NOMO-1 treated with DMSO at 0.1 percent for 48 hours (cell line): ENCODE data around the gene ZNF311.

Experiments used
- DNase-seq: peaks from one replicate; lab custom pipeline; 2025; ENCODE audit not compliant: unreplicated experiment; lab: John Stamatoyannopoulos, UW

ZNF311 gene

DNA sequence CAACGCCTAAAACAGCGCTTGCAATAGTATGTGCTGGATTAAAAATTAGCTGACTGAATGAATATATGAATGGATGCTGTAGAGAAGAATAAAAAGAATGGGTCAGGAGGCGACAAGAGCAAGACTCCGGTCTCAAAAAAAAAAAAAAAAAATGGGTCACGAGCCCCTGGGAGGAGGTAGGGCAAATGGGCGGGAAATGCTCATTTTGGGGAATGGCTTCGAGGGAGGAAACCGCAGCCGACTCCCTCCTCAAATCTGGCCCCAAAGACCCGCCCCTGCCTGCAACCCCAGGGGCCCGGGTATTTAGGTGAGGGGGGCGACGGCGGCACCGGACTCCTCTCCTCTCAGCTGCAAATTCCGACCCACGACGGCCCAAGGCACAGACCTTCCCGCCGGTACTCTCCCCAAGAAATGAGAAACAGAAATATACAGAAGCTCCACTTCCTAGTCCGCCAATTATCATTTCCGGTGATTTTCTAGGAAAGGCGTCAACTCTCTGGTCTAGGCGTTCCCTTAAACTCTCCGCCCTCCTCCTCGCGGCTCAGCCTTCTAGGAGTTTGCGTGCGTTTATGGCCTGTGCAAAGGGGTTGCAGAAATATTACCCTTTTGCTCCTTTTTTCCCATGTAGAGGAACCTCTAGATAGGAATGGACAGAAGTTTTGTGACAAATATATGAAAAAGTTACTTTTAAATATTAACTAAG, at the start of gene ZNF311:
Gene ZNF311, minus strand, starts transcription at position 133 of the 703 bp plus-strand sequence. CDS start 1,361 bp downstream, outside the sequence.
- DNase-seq, result peak; percentile 87

- DNase-seq, result no peak
Observed at GRCh38 chr6:29051680-29052079, 46.6 kb upstream of the ZNF311 start.

- no peak for DNase-seq
Observed at GRCh38 chr6:29045075-29045474, 40.0 kb upstream of the ZNF311 start, which contains the start of gene OR2W1. OR2W1 (minus strand) TSS chr6:29045175; CDS start chr6:29045175, 0 bp downstream.

DNA sequence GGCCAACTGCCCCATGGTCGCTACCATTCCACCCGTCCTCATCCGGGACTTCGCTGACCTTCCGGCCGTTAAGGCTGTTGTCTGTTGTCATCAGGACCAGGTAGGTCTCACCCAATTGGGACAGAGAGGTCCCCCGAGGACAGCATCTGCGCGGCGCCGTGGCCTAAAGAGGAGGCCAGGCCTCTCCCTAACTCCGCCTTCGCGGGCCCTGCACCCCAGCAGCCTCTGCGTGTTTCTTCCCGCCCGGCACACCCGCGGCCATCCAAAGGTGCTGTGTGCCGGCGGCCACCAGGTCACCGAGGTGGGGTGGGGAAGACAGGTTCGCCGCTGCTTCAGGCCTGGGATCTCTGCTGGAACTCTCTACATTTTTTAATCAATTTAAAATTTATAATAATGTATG, 30.8 kb upstream of the ZNF311 start:
- DNase-seq, result no peak

- no peak for DNase-seq
Observed at GRCh38 chr6:29028821-29029220, 23.7 kb upstream of the ZNF311 start.

DNA sequence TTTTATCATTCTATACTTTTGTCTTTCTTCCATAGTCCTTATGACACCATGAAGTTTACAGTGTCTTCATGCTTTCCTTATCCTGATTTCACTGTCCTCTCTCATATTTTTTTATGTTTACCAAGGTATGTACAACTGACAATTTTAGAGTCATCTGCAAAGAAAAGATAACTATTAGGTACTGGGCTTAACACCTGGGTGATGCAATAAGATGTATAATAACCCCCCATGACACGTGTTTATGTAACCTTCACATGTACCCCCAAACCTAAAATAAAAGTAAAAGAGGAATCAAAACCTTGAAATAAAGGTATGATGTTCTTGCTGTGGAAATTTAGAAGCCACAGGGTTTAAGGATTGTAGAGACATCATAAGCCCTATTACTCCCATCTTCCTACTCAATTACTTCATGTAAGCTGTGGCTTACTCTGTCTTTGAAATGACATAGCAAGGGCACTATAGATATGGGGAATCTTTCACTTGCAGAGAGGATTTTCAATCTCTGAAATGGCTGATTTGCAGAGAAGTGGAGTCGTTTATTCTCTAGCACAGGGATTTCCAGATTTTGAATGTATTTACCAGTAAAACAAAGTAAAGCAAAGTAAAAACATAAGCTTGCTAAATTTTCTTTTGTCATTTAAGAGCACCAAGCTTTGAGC, 20.9 kb upstream of the ZNF311 start:
- no peak for DNase-seq

DNA sequence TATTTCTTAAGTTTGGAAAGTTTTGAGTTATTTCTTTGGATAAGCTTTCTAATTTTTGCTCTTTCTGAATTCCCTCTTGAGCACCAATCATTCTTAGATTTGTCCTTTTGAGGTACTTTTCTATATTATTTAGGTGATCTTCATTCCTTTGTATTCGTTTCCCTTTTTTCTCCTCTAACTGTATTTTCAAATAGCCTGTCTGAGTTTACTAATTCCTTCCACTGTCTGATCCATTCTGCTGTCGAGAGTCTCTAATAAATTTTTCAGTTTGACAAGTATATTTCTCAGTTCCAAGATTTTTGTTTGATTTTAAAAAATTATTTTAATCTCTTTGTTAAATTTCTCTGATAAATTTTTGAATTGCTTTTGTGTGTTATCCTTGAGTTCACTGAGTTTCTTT, 16.3 kb upstream of the ZNF311 start:
- DNase-seq, result no peak

GRCh38 chr6:29019629-29020028, 14.5 kb upstream of the ZNF311 start:
- DNase-seq, result no peak

DNA sequence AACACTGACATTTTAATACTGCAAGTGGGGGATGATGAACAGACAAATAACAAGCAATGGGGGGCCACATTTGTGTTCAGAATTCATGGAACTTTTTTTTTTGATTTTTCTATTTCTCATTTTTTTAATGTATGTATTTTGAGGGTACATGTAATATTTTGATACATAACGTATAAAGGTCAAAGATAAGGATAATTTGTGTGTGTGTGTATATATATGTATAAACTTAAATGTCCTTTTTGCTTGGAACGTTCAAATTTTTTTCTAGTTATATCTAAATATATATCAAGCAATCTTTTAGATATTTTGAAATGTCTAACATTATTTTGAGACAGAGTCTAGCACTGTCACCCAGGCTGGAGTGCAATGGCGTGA, 12.3 kb upstream of the ZNF311 start:
- DNase-seq, result no peak

DNA sequence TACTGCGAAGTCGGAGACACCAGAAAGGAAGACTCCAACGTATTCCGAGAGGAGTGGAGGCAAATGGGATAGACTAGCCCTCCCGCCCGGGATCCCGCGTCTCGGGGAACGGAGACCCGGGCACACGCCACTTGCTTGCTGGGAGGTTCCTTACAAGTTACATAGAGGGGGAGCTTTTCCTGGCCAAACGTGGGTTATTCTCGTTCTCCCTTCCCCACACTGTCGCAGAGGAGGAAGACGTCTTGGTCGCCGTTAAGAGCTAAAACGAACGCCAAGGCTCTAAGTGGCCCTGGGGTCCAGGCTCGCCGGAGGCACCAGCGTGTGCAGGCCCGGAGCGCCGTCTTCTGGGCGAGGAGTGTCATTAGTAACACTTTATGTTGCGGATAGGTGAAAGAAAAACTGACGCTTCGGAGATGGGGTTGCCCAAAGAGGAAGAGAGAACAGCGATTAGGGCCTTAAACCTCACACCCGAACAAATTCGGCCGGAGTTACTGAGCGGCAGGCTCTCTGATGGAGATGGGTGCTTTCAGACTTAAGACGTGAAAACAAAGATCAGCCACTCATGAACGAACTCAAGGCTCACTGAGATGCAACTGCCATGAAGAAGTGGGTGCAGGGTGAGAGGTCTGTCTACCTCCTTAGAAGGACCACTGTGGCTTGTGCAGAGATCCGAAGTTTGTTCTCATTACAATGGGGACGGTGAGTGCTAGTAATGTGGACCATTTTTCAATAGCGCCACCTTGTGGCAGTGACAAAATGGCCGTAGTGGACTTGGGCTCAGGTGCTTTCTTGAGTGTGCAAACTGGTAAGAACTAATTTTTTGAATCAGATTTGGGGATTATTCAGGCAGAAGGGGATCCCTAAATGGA, 11.7 kb upstream of the ZNF311 start:
- peak; percentile 75 for DNase-seq

DNA sequence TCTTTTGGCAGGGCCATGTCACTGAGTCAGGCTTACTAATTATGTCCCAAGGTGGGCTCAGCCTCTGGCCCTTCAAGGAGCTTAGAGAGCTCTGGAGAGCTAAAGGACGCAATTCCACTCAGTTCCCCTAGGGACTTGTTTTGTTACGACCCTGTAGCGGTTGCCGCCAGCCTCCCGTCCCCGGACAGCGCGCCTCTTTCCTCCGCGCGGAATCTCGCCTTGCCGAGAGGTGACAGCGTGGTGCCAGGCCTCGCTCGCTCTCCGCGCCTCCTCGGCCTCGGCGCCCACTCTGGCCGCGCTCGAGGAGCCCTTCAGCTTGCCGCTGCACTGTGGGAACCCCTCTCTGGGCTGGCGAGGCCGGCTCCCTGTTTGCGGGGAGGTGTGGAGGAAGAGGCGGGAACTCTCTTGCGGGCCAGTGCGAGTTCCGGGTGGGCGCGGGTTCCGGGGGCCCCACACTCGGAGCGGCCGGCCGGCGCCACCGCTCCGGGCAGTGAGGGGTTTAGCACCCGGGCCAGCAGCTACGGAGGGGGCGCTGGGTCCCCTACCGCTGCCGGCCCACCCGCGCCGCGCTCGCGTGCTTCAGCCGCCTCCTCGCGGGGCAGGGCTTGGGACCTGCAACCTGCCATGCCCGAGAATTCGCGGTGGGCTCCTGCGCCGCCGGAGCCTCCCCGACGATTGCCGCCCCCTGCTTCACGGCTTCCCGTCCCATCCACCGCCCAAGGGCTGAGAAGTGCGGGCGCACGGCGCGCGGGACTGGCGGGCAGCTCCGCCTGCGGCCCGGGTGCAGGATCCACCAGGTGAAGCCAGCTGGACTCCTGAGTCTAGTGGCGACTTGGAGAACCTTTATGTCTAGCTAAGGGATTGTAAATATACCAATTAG, 9.9 kb upstream of the ZNF311 start:
- no peak for DNase-seq

DNA sequence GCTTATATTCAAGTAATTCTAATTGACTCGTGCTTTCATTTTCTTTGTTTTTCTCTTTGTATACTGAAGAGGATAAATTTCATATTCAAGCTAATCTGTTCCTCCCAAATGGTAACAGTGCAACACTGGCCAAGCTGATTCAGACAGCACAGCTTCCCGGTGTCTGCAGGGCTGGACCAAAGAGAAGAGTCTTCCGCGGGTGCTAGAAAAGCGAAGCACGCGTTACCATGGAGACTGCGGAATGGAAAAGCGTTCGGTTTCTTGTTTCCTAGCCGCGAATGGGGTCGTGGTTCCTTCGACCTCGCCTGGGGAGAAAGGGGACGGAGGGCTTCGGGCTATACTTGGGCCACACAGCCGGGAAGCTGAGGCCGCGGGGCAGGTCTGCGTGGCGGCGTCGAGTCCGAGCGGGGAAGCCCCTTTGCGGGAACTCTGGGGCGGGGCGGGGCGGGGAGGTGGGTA, 6.2 kb upstream of the ZNF311 start:
- DNase-seq, result peak; percentile 45

GRCh38 chr6:29009358-29009757, 4.2 kb upstream of the ZNF311 start:
- DNase-seq, result no peak

- DNase-seq, result no peak
Observed at GRCh38 chr6:29008089-29008488, 3.0 kb upstream of the ZNF311 start.

- DNase-seq, result no peak
Observed at GRCh38 chr6:28996844-28997510, 8.1 kb downstream of the ZNF311 start.

GRCh38 chr6:28995093-28995650, 9.9 kb downstream of the ZNF311 start:
- no peak for DNase-seq

DNA sequence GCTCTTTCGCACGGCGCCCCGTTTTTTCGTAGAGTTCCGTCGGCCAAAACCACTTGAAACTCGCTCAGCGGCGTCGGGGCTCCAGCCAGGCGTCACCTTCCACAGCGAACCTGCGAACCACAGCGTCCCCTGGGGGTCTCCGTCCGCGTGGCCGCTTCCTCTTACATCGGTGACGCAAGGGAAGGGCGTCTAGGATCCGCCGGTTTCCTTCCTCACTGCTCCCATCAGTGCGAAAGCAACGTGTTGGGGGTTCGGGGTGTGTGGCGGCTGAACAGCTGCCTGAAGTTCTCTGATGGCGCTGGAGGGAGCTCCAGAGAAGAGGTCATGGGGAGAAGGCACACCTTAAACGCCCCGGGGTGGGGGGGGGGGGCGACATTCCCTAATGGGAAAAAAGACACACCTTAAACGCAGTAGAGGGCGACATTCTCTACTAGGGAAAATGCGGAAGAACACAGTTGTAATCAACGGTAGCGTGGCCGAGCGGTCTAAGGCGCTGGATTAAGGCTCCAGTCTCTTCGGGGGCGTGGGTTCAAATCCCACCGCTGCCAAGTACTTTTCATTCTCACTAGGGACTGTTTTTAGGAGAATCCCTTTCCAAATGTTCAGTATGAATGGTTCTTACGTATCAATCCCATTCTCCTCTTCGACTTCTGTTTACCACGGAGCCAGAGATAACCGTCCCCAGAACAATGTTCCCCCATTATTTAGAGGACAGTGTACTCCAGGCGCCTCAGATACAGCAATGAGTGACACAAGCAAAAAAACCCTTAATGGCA, 16.4 kb downstream of the ZNF311 start:
- DNase-seq, result peak; percentile 21

- DNase-seq, result peak; percentile 55
Observed at GRCh38 chr6:28985462-28986164, 19.5 kb downstream of the ZNF311 start.
